OCI-LY3 (cell line): ENCODE data around the gene AQR.

Experiments
- H2AFZ ChIP-seq: fragments of 200-600, 300-600 bp; shearing (Covaris generic); 2 replicates; pipeline ENCODE4 v1.6.0; 2014; ENCODE audit warnings: antibody characterized with exemption, low read depth, low read length
- H3K27ac ChIP-seq: fragments of 200-600, 300-600 bp; sonication (generic); 2 replicates; pipeline ENCODE4 v1.5.1; 2014; ENCODE audit warnings: mild to moderate bottlenecking, low read length, moderate library complexity, mixed read lengths
- H3K27me3 ChIP-seq: fragments of 200-600, 300-600 bp; sonication (generic); 2 replicates; pipeline ENCODE4 v1.6.1; 2014; ENCODE audit warnings: low read depth, low read length, mixed read lengths
- H3K36me3 ChIP-seq: fragments of 200-600, 300-600 bp; sonication (generic); replicated peaks from 2 replicates; pipeline ENCODE3; 2014; ENCODE audit warnings: low read depth, low read length, mixed read lengths
- H3K4me1 ChIP-seq: fragments of 300-600, 200-600 bp; sonication (generic); 2 replicates; pipeline ENCODE4 v1.6.1; 2014; ENCODE audit warnings: low read length, mixed read lengths
- H3K4me2 ChIP-seq: fragments of 200-600, 300-600 bp; sonication (generic); 2 replicates; pipeline ENCODE4 v1.6.1; 2014; ENCODE audit warnings: low read length, mixed read lengths
- H3K4me3 ChIP-seq: fragments of 300-600, 200-600 bp; sonication (generic); 2 replicates; pipeline ENCODE4 v1.5.1; 2014; ENCODE audit warnings: antibody characterized with exemption, mild to moderate bottlenecking, low read length, moderate library complexity
- H3K79me2 ChIP-seq: fragments of 300-600, 200-600 bp; shearing (Covaris generic); 2 replicates; pipeline ENCODE4 v1.6.1; 2014; ENCODE audit warnings: mild to moderate bottlenecking, low read length, mixed read lengths
- H3K9ac ChIP-seq: fragments of 300-600, 200-600 bp; shearing (Covaris generic); 2 replicates; pipeline ENCODE4 v1.6.0; 2014; ENCODE audit warnings: mild to moderate bottlenecking, low read length, moderate library complexity
- H3K9me3 ChIP-seq: fragments of 200-600, 300-600 bp; shearing (Covaris generic); 2 replicates; pipeline ENCODE4 v1.6.1; 2014; ENCODE audit warnings: low read length, mixed read lengths; ENCODE audit not compliant: insufficient read depth
- H4K20me1 ChIP-seq: fragments of 200-600, 300-600 bp; sonication (generic); 2 replicates; pipeline ENCODE4 v1.6.1; 2016; ENCODE audit warnings: low read length, mixed read lengths; ENCODE audit not compliant: insufficient read depth
- CTCF ChIP-seq: fragments of 200-600, 300-600 bp; sonication (generic); IDR thresholded peaks from 2 replicates; pipeline ENCODE4 v1.5.1; 2014; ENCODE audit warnings: antibody characterized with exemption, low read length, low read depth
- EZH2phosphoT487 ChIP-seq: fragments of 200-600 bp; shearing (Covaris generic); IDR thresholded peaks from 2 replicates; pipeline ENCODE4 v1.6.1; 2018; ENCODE audit warnings: antibody characterized with exemption, mixed run types, low read depth

Gene AQR

GRCh38 chr15:34804776-34805175, 164.8 kb downstream of the AQR start:
- Histone ChIP-seq H3K79me2 (no peaks in the 10 kb centered on the region), H3K27me3 (no peaks in the 10 kb centered on the region), H4K20me1 (no peaks in the 10 kb centered on the region), H3K9me3 (no peaks in the 10 kb centered on the region), H3K36me3 (no peaks in the 10 kb centered on the region), H3K4me1 (no peaks in the 10 kb centered on the region), H3K9ac (no peak overlapping the region), H3K4me3 (no peak overlapping the region), H3K27ac (no peak overlapping the region), H2AFZ (no peak overlapping the region), H3K4me2 (no peak overlapping the region)
- TF ChIP-seq EZH2phosphoT487 (no peak), CTCF (no peak)

- Histone ChIP-seq H3K9ac (no peak overlapping the region), H3K79me2 (no peaks in the 10 kb centered on the region), H3K4me2 (no peak overlapping the region), H3K4me3 (no peak overlapping the region), H3K4me1 (no peaks in the 10 kb centered on the region), H3K36me3 (no peaks in the 10 kb centered on the region), H3K27me3 (no peaks in the 10 kb centered on the region), H2AFZ (no peak overlapping the region), H3K9me3 (no peaks in the 10 kb centered on the region), H3K27ac (no peak overlapping the region), H4K20me1 (no peaks in the 10 kb centered on the region)
- TF ChIP-seq EZH2phosphoT487: no peak
- TF ChIP-seq CTCF: no peak
Measured at GRCh38 chr15:34804113-34804512, 165.4 kb downstream of the AQR start.

GRCh38 chr15:34802803-34803750, 166.5 kb downstream of the AQR start:
- H4K20me1 ChIP-seq: no peaks in the 10 kb centered on the region

More at GRCh38 chr15:34802803-34803750, 166.5 kb downstream of the AQR start:
- Histone ChIP-seq H2AFZ (no peak overlapping the region), H3K27ac (no peak overlapping the region), H3K9ac (no peak overlapping the region), H3K4me3 (no peak overlapping the region), H3K27me3 (no peaks in the 10 kb centered on the region), H3K4me1 (no peaks in the 10 kb centered on the region), H3K36me3 (no peaks in the 10 kb centered on the region), H3K9me3 (no peaks in the 10 kb centered on the region), H3K79me2 (no peaks in the 10 kb centered on the region), H3K4me2 (no peak overlapping the region)
- TF ChIP-seq EZH2phosphoT487 (no peak), CTCF (no peak)
